Stimulated activated CD4-positive, alpha-beta T cell treated with anti-CD3 and anti-CD28 coated beads, Interleukin-4, amount 100 ng/mL, for 1 hour (primary cell): Measurements from ENCODE around the gene ELF3.
"Not testable (repeated sequence)": the region's sequence is repeated elsewhere in the genome, so short reads cannot be mapped to it uniquely, and the experiment has no call there.

Source experiments
- DNase-seq: peaks from one replicate; pipeline ENCODE4 v3.0.0-alpha.2; 2020

ELF3 gene

GRCh38 chr1:202010180-202011015 lies at the start of gene ELF3:
Gene ELF3, plus strand, starts transcription at chr1:202010587. Its CDS starts 550 bp downstream, at chr1:202011137.
- DNase-seq: no peak

GRCh38 chr1:201962382-201962781 lies 48.0 kb upstream of the ELF3 start:
- not testable (repeated sequence) for DNase-seq

GRCh38 chr1:201964261-201964660 lies 46.1 kb upstream of the ELF3 start:
- DNase-seq: no peak

DNA sequence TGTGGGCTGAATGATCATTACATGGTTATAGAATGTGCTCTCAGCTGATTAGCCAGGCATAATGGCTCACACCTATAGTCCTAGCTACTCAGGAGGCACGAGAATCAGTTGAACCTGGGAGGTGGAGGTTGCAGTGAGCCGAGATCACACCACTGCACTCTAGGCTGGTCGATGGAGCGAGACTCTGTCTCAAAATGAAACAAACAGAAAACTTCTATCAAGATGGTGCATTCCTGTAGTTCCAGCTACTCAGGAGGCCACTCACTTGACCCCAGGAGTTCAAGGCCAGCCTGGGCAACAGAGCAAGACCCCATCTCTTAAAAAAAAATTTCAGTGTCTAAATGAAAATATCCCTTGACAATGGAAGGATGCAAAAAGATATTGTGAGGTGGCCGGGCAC lies 44.2 kb upstream of the ELF3 start:
- no peak for DNase-seq

DNA sequence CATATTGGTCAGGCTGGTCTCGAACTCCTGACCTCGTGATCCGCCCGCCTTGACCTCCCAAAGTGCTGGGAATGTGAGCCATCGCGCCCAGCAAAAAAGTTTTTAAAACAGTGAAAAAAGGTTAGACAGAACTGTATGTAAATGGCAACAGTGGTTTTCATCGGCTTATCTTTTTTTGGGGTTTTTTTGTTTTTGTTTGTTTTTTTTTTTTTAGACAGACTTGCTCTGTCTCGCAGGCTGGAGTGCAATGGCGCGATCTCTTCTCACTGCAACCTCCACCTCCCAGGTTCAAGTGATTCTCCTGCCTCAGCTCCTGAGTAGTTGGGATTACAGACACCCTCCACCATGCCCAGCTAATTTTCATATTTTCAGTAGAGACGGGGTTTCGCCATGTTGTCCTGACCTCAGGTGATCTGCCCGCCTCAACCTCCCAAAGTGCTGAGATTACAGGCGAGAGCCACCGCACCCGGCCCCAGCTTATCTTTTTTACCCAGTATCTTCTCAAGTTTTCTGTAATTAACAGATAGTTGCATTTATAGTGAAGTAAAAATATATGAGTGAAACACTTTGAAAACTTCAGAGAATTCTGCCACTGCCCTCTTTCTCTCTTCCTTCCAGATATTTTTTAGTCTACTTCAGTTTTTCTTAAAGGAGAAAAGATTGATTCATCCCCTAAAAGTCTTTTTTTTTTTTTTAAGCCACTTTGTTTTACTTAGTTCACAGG lies 42.0 kb upstream of the ELF3 start:
- DNase-seq: no peak

DNA sequence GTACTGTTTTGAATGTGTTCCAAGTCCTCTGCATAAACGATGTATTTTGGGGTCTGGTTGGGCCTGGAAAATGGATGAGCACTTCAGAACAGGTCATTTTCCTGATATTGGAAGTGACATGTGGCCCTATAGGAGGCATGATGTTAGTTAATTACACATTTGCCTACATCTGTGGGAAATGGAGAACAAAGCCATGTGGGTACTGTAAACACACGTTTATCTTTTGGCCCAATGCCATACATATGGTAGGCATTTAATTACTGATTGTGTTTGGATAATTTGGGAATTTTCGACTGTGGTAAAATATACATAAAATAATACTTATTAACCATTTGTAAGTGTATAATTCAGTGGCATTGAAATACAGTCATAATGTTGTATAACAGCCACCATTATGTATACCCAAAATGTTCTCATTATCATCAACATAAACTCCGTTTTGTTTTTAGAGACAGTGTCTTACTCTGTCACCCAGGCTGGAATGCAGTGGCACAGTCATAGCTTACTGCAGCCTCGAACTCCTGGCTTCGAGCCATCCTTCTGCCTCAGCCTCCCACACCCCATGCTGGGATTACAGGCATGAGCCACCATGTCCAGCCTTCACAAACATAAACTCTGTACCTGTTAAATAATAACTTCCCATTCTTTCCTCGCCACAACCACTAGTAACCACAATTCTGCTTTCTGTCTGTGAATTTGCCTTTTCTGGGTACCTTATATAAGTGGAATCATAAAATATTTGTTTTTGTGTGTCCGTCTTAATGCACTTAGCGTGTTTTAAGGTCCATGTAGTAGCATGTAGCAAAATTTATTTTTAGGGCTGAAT lies 39.8 kb upstream of the ELF3 start:
- DNase-seq: no peak

DNA sequence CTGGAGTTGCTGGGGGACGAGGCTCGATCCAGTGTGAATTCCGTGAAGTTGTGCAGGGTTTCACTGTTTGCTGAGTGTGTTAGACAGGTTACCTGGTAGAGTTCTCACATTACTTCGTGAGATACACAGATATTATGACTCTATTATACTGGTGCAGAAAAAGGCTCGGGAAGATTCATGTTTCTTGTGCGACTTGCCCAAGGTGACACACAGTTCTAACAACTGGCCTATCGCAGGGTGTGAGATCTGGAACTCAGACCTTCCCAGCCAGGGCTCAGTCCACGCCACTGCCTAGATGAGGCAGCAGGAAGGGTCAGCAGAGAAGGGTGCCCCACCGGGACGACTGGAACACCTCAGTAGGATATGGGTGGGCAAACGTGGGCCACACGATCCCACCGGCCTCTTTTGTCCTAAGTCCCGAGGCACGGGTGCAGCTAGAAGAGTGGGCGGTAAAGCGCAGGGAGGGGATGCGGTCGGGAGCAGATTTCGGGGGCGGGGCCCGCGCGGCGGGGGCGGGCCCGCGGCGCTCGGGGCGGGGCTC lies 28.2 kb upstream of the ELF3 start:
- DNase-seq: peak; percentile 70

DNA sequence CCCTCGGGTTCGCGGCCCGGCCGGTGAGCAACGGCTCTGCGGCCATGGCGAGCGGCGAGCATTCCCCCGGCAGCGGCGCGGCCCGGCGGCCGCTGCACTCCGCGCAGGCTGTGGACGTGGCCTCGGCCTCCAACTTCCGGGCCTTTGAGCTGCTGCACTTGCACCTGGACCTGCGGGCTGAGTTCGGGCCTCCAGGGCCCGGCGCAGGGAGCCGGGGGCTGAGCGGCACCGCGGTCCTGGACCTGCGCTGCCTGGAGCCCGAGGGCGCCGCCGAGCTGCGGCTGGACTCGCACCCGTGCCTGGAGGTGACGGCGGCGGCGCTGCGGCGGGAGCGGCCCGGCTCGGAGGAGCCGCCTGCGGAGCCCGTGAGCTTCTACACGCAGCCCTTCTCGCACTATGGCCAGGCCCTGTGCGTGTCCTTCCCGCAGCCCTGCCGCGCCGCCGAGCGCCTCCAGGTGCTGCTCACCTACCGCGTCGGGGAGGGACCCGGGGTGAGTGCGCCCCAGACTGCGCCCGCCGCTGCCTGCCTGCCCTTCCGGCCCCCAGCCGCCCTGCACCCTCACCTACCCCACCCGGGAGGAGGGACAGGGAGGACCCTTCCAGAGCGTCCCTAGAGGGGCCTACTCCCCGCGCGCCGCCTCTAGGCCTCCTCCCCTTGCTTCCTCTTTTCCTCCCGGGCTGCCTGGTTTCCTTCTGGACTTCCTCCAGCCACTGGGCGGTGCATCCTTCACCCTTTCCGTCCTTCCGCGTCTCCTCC lies 27.6 kb upstream of the ELF3 start, which contains the start of gene RNPEP:
TSS of gene RNPEP (plus strand) at position 26 of the 757 bp plus-strand sequence. CDS start at position 45, 19 bp downstream.
- DNase-seq: peak; percentile 53

DNA sequence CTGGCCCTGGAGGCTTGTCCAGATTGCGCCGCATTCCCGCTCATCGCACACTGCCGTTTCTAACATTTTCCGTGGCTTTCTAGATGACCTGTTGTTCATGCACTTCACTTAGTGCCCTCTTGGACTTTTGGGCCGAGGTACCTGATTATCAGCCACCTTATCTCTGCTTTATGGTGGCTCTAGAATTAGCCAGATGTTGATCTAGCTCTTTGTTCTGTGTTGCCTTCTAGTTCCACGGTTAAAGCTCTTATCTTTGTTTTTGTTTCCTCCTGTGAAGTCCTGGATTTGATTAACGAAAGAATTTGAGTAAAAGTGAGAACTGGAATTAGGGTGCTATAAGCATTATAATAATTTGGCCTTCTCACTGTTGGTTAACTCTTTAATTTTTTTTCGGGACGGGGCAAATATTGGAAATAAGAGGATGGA lies 27.0 kb upstream of the ELF3 start:
- no peak for DNase-seq

DNA sequence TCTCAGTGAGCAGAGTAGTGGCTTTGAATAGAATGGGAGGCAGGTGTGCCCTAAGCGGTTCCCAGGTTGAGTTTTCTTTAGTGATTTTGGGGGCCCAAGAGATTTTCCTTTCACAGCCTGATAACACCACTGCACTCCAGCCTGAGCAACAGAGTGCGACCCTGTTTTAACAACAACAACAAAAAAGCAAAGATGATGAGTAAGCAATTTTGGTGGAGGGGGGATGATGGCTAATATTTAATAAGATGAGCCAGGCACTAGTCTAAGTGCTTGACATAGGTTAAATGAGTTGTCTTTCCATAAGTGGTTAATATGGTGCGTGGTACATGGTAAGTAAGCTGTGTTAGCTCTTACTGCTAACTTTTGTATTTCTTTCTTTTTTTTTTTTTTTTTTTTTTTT lies 25.9 kb upstream of the ELF3 start:
- no peak for DNase-seq

- no peak for DNase-seq
Observed at GRCh38 chr1:201985355-201985754, 25.0 kb upstream of the ELF3 start.

GRCh38 chr1:201988601-201989000 lies 21.8 kb upstream of the ELF3 start:
- no peak for DNase-seq

- DNase-seq: no peak
Observed at GRCh38 chr1:201989354-201990128, 20.8 kb upstream of the ELF3 start.

- DNase-seq: no peak
Observed at GRCh38 chr1:201990427-201990826, 20.0 kb upstream of the ELF3 start.

GRCh38 chr1:201999625-202000238 lies 10.7 kb upstream of the ELF3 start:
- DNase-seq: peak; percentile 6

DNA sequence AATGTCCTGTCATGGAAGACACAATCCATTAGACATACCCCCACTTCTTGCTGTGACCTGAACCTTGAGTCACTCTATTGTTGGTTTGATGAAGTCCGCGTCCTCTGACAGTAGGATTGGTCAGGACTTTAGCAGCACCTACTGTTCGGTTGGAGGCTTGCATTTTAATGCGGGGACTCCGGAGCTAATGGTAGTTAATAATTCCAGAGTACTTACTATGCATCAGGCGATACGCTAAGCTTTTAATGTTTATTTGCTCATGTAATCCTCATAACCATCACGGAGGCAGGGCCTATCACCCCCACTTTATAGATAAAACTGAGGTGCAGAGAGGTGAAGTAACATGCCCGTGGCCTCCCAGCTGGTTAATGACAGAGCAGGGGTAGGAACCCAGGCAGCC lies 7.9 kb upstream of the ELF3 start:
- no peak for DNase-seq

- DNase-seq: no peak
Observed at GRCh38 chr1:202004711-202005110, 5.7 kb upstream of the ELF3 start.

- no peak for DNase-seq
Observed at GRCh38 chr1:202005958-202006357, 4.4 kb upstream of the ELF3 start.

GRCh38 chr1:202007304-202007703 lies 3.1 kb upstream of the ELF3 start:
- no peak for DNase-seq

DNA sequence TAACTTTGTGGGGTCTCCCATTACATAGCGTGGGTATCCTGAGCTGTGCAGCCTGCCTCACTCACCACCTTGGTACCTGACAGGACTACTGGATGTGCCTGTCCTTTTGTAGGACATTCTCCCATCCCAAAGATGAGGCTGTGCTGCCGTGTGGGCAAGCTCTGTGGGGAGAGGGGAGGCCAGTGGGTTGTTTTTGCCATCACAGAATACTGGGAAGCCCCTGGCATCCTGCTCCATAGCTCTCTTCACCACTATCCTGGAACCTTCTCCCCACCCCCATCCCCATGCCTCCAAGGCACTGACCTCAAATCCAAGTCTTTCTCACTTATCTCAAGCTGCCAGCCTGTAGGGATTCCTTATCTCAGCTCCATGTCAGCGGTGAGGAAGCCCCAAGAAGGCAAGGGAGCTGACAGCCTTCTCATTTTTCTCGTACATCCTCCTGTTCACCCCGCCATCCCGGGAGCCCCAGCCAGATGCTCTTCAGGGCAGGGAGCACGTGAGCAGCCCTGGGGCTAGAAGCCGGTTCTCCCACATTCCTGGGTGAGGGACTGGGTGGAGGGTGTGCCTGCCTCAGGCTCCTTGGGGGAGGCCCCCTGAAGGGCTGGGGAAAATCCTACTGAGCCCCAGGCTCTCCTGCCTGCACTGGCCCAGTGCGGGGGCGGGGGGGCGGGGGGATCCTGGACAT lies 2.4 kb upstream of the ELF3 start:
- no peak for DNase-seq
